Measurements from ENCODE around the gene RFX3.

DNA sequence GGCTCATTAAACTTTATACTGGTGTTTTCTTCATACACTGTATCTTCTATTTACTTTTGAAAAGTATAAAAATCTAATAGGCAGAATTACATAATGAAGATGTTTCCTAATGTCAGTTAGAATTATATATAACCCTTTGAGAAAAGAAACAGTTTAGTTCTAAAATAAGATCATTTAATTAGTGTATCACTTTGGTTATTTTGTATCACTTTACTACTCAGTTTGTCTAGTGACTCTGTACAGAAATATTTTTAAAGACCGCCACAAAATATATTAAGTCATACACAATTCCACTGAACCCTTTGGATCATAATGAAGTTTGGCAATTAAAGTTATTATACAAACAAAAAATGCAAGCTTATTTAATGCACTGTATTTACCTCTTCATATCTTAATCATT, 15.0 kb downstream of the RFX3 start:
- TF ChIP-seq GATA3 (IDR thresholded peaks at IDR 0.05; ENCODE audit: low read depth, low read length) = no peak
- no peak for TF ChIP-seq GATA2 (IDR thresholded peaks at IDR 0.05; ENCODE audit: low read depth, low read length)
